Skeletal muscle cell (primary cell): ENCODE data around the gene NOL4L.

Experiments used
- DNase-seq: peaks from one replicate; pipeline ENCODE4 v3.0.0-alpha.2; 2010; ENCODE audit warnings: low read depth
- H3K4me3 ChIP-seq: 2 replicates; pipeline ENCODE4 v1.5.1; 2011; ENCODE audit warnings: low read depth, mild to moderate bottlenecking, control low read depth, low read length, moderate library complexity

Gene NOL4L

DNA sequence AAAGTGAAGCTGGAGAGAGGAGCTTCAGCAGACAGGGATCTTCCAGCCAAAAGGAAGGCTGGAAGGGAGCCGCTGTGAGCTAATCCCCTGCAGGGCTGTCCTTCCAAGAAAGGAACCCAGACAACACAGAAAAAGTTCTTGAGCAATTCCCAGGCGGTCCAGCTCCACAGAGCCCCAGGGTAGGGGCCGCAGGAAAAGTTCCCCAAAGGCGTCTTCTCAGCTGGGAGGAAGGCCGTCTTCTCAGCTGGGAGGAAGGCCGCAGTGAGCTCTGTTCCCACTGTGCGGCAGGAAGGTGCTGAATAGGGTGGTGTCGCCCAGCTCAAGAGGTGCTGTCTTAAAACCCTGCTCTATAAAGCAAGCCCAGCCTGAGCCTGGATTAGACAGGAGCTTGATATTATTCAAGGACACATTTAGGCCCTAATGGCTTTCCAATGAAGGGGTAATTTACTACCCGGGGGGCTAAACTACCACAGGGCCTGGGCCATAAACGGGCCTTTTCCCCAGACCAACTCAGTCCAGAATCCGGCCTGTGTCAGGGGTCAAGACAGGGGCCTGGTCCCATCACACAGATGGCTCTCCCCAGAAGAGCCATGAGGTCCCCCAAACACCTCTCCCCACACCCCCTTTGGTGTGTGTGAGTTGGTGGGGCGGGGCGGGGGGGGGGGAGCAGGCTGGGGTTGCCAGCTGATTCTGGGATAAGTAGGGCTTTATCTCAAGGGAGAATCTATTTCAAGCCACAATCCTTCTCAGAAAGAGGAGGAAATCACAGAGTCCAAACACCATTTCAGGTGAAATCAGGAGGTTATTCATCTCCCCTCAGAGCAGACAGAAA is 103.6 kb downstream of the NOL4L start:
- no peak for DNase-seq
- peak overlapping the region; percentile 60 for H3K4me3 ChIP-seq

DNA sequence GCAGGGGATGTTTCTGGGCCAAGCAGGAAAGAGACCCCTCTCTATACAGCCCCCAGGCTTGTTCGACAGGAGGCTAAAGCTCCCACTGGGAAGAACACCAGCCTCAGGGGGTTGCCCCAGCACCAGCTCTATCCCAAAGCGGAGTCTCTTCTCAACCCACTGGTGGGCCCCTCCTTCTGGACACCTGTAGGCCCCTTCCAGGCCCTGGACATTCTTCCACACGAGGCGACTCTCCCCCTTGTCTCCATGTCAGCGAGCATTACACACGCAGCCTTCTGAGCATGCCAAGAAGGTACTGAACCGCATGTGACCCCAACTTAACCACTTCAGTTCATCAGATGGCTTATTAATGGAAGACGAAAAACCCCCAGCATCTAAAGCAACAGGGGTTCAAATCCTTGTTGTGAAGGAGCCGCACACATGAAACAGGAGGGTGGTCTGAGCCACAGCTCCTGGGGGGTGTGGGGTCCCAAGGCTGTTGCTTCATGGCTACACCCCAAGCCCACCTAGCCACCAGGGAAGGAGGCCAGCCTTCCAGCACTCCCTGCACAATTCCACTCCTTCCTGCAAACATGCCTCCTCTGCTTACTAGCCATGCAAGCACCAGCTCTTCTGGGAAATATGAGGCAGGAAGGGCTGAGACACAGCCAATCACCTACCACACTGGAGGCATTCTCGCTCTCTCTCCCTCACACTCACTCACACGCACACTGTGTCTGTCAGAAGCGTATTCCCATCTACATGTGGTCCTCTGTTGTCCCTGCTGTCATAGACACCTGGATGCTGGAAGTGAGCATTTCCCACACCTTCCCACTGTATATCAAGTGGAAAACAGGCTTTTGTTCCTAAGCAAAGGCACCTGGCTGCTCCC is 104.5 kb downstream of the NOL4L start:
- H3K4me3 ChIP-seq = no peak overlapping the region
- DNase-seq = no peak

DNA sequence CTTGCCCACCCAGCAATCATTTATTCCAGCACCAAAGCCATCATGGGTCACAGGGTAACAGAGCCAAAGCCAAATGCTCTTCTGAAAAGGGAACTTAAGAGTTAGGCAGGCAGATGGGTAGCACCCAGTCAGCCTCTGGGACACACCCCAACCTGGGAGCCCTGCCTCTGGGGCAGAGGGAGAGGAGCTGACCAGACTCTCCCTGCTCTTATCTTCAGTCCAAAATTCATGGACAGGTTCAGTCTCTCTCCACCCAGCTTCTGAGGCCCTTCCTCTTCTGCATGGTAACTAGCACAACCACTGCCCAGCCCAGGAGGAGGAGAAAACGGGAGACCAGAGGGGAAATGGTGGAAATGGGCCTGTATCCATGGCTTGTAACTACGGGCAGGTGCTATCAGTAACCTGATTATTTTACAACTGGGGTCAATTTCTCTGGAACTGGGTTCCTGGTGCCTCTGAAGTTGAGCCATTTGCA is 105.4 kb downstream of the NOL4L start:
- no peak for DNase-seq
- no peak overlapping the region for H3K4me3 ChIP-seq

GRCh38 chr20:32479012-32479411 is 106.1 kb downstream of the NOL4L start:
- DNase-seq = no peak
- H3K4me3 ChIP-seq = no peak overlapping the region

DNA sequence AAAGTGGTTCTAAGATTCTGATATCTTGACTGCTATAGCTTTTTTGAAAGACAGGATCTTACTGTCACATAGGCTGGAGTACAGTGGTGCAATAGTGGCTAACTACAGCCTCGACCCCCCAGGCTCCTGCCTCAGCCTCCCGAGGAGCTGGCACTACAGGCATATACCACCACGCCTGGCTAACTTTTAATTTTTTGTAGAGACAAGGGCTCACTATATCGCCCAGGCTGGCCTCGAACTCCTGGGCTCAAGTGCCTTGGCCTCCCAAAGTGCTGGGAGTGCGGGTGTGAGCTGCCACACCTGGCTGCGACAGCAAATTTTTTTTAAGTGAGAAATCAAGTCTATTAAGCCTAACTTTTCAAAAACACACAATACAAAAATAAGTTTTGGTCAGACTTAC is 106.6 kb downstream of the NOL4L start:
- H3K4me3 ChIP-seq = no peak overlapping the region
- DNase-seq = no peak

- DNase-seq = no peak
- no peak overlapping the region for H3K4me3 ChIP-seq
Observed at GRCh38 chr20:32477594-32478512, 107.3 kb downstream of the NOL4L start.

- no peak overlapping the region for H3K4me3 ChIP-seq
- DNase-seq = no peak
Observed at GRCh38 chr20:32476684-32477593, 108.2 kb downstream of the NOL4L start.

DNA sequence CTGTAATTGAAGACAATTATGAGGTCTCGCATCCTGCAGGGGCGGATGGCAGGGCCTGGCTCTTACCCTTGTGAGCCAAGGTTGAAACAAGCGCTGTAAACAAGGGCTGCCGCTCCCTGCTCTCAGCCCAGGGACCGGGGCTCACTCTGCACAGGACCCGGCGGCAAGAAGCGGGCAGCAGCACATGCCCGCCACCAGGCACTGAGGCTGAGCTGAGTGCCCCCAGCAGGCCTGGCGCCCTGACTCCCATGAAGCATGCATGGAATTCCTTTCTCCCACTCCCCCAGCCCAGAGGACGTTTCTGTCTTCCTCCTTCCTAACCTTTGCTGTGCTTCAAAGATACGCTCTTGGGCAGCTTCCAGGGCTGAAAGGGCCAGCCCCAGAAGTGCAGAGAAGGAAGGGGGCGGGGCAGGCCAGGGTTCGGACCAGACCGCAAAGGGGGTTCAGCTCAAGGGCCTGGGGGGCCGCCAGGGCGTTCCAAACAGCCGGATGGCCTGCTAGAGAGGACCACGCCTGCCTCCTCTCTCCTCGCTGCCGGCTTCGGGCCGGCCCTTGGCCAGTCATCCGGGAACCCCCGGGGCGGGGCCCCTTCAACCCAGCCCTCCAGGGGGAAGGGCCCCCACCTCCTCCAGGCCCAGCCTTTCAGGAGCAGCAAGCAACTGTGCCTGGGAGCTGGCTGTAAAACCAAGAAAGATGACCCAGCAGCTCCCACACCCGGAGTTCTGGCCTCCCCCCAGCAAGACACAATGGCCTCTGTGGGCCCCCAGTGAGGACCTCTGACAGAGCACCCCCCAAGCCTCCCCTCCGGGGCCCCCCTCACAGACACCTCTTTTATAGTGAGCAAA is 109.9 kb downstream of the NOL4L start:
- H3K4me3 ChIP-seq = peak overlapping the region; percentile 33
- DNase-seq = peak; percentile 91

DNA sequence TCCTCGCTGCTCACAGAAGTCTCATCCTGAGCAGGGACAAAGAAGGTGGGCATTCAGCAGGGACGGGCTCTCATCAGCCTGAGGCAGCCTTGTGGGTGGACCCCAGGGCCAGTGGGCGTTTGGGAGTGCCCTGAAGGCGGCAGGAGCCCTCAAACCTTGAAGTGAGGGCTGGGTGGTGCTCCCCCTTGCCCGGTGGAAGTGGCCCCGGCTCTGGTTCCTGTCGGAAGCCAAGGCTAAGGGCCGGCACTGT is 110.5 kb downstream of the NOL4L start:
- peak overlapping the region; percentile 33 for H3K4me3 ChIP-seq
- DNase-seq = no peak

DNA sequence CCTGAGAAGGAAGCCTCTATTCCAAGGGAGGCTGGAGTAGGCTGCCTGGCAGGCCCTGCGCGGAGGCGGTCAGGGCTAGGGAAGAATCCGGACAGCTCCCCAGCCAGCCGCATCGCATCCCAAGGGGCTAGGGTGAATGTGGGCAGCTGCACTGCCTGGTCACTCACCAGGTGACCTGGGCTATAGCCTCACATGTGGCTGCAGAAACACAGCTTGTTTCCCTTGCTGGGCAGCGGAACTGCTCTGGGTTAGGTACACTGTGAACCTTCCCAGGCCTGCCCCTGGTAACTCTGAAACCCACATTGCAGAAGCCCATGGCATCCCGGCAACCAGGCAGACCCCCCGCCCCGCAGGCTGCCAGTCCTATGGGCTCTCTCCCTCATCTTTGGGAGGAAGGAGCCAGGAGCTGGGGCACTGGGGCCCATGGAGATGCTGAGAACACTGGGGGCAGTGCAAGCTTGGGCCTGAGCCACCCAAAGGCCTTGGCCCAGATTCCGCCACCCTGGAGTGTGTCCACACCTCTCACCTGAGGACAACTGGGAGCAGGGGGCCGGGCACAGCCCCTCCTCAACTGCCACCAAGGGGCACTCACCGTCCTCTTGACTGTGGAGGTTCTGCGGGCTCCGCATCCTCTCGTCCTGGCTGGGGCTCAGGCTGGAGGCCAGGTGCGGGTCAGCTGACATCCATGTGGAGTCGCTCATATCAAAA is 111.0 kb downstream of the NOL4L start:
- no peak for DNase-seq
- H3K4me3 ChIP-seq = peak overlapping the region; percentile 33

GRCh38 chr20:32473231-32474008 is 111.7 kb downstream of the NOL4L start:
- no peak overlapping the region for H3K4me3 ChIP-seq
- no peak for DNase-seq

DNA sequence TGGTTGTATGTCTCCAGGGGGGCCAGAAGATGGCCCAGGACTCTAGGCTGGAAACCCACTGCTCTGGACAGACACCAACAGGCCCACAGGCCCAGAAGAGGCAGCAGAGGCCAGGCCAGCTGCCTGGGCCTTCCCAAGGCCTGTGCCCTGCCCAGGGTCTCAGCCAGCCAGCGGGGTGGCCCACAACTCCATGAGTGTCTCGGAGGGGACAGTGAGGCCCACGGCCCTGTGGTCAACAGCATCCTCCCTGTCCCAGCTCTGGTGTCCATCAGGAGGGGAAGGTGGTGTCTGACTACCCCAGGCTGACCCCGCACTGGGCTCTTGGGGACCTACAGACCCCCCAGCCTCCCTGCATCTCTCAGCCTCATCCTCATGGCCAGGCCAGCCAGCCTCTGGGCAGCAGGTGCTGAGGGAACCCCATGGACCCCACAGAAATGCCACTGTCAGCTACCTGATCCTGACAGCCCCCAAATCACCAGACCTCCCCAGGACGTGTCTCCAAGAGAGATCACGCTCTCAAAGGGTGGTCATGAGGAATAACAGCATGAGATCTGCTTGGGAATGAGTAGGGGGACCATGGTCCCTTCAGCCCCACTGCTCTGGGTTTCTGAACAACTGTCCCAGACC is 112.4 kb downstream of the NOL4L start:
- DNase-seq = no peak
- H3K4me3 ChIP-seq = no peak overlapping the region

- H3K4me3 ChIP-seq = no peak overlapping the region
- DNase-seq = no peak
Observed at GRCh38 chr20:32470940-32471339, 114.2 kb downstream of the NOL4L start.

GRCh38 chr20:32470025-32470861 is 114.9 kb downstream of the NOL4L start:
- H3K4me3 ChIP-seq = no peak overlapping the region
- no peak for DNase-seq

DNA sequence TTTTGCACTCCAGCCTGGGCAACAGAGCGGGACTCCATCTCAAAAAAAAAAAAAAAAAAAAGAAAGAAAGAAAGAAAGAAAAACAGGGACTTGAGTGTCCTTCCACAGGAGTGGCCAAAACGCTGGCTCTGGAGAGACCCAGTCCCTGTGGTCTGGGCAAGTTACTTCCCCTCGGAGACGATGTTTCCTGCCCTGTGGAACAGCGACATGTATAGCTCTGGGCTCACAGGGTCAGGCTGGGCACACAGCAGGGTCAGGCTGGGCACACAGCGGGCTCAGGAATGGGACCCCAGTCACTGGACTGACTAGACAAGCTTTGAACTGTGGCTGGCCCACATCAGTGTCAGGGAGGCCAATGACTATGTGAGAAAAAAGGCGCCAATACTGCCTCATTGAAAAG is 116.3 kb downstream of the NOL4L start:
- no peak overlapping the region for H3K4me3 ChIP-seq
- no peak for DNase-seq

- H3K4me3 ChIP-seq = no peak overlapping the region
- no peak for DNase-seq
Observed at GRCh38 chr20:32468313-32468640, 116.9 kb downstream of the NOL4L start.
